ENCODE measurements around the gene HRC.
"Not testable (repeated sequence)": the region's sequence is repeated elsewhere in the genome, so short reads cannot be mapped to it uniquely, and the experiment has no call there.

The HRC gene

DNA sequence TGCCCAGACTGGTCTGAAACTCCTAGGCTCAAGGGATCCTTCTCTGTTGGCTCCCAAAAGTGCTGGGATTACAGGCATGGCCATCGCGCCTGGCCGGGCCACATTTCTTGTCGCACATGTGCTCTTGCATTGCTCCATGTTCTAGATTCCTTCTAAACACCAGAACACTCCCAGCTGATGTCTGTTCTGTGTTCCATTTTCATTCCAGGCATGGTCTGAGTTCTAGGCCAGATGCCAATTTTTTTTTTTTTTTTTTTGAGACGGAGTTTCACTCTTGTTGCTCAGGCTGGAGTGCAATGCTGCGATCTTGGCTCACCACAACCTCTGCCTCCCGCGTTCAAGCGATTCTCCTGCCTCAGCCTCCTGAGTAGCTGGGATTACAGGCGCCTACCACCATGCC is 33.4 kb downstream of the HRC start:
- not testable (repeated sequence) for H4K8ac ChIP-seq (ENCODE audit: low read depth, low read length); H3K14ac ChIP-seq (ENCODE audit: low read length); H3K9me3 ChIP-seq (replicated peaks in 1 of 2; ENCODE audit: control insufficient read depth in 2 of 2, insufficient read depth in 1 of 2, low read depth in 1 of 2, low read length in 2 of 2); H2AFZ ChIP-seq (ENCODE audit: low read length); H3K79me1 ChIP-seq (ENCODE audit: low read depth, low read length); H3K18ac ChIP-seq (ENCODE audit: low read length); H3K4me3 ChIP-seq (ENCODE audit: low read length in 2 of 2); H3K4me1 ChIP-seq (ENCODE audit: control insufficient read depth in 2 of 2, insufficient read depth in 1 of 2, low read depth in 1 of 2, low read length in 2 of 2); H3K4me2 ChIP-seq (ENCODE audit: insufficient read depth, low read length, poor library complexity, severe bottlenecking); H2BK12ac ChIP-seq (ENCODE audit: low read length); H3K36me3 ChIP-seq (replicated peaks in 1 of 2; ENCODE audit: control insufficient read depth in 2 of 2, insufficient read depth in 2 of 2, low read length in 2 of 2); DNase-seq (ENCODE audit: low spot score); H3K23ac ChIP-seq (ENCODE audit: low read depth, low read length, poor library complexity); H2BK120ac ChIP-seq (ENCODE audit: low read depth, low read length); H3K27ac ChIP-seq (replicated peaks; ENCODE audit: low read length); H4K91ac ChIP-seq (ENCODE audit: low read depth, low read length, poor library complexity); H2BK15ac ChIP-seq (ENCODE audit: low read length); H3K9ac ChIP-seq (ENCODE audit: low read depth, low read length, poor library complexity); H2BK5ac ChIP-seq (ENCODE audit: low read length); H2AK5ac ChIP-seq (ENCODE audit: low read depth, low read length); H3K4ac ChIP-seq (ENCODE audit: low read length)
- no CpG with 5 or more reads among the region's 10 CpGs for WGBS, 2 donors (ENCODE audit: extremely low coverage in 2 of 2, insufficient read length in 2 of 2, insufficient replicate concordance in 1 of 2)
- peaks cover 10 to 33% (median 28%) of the 10 kb centered on the region in 3 experiments for H3K27me3 ChIP-seq (ENCODE audit: control insufficient read depth in 3 of 3, insufficient read depth in 3 of 3, low read depth in 1 of 3, low read length in 3 of 3)

- Histone ChIP-seq H4K8ac (ENCODE audit: low read depth, low read length) (no peak overlapping the region), H3K4me3 (ENCODE audit: low read length in 2 of 2) (no peak overlapping the region), H3K9me3 (replicated peaks in 1 of 2; ENCODE audit: control insufficient read depth in 2 of 2, insufficient read depth in 1 of 2, low read depth in 1 of 2, low read length in 2 of 2) (no peaks in the 10 kb centered on the region), H3K27me3 (ENCODE audit: control insufficient read depth in 3 of 3, insufficient read depth in 3 of 3, low read depth in 1 of 3, low read length in 3 of 3) (peaks cover 10 to 33% (median 28%) of the 10 kb centered on the region in 3 experiments), H2AK5ac (ENCODE audit: low read depth, low read length) (peak overlapping the region; percentile 74), H3K14ac (ENCODE audit: low read length) (no peak overlapping the region), H3K4ac (ENCODE audit: low read length) (no peak overlapping the region), H3K18ac (ENCODE audit: low read length) (no peak overlapping the region), H3K4me2 (ENCODE audit: insufficient read depth, low read length, poor library complexity, severe bottlenecking) (no peak overlapping the region), H2BK5ac (ENCODE audit: low read length) (no peak overlapping the region), H2BK120ac (ENCODE audit: low read depth, low read length) (no peak overlapping the region), H4K91ac (ENCODE audit: low read depth, low read length, poor library complexity) (no peak overlapping the region), H2AFZ (ENCODE audit: low read length) (no peak overlapping the region), H2BK15ac (ENCODE audit: low read length) (no peak overlapping the region), H3K79me1 (ENCODE audit: low read depth, low read length) (peaks cover 3% of the 10 kb centered on the region), H3K27ac (replicated peaks; ENCODE audit: low read length) (no peak overlapping the region), H3K36me3 (replicated peaks in 1 of 2; ENCODE audit: control insufficient read depth in 2 of 2, insufficient read depth in 2 of 2, low read length in 2 of 2) (no peaks in the 10 kb centered on the region), H3K4me1 (ENCODE audit: control insufficient read depth in 2 of 2, insufficient read depth in 1 of 2, low read depth in 1 of 2, low read length in 2 of 2) (peaks cover 4 to 6% of the 10 kb centered on the region in 2 donors), H3K23ac (ENCODE audit: low read depth, low read length, poor library complexity) (no peak overlapping the region), H3K9ac (ENCODE audit: low read depth, low read length, poor library complexity) (no peak overlapping the region), H2BK12ac (ENCODE audit: low read length) (no peak overlapping the region)
- no peak for DNase-seq (ENCODE audit: low spot score)
- WGBS, 2 donors (ENCODE audit: extremely low coverage in 2 of 2, insufficient read length in 2 of 2, insufficient replicate concordance in 1 of 2) = no CpG with 5 or more reads among the region's 2 CpGs
These were observed 34.3 kb downstream of the HRC start for GRCh38 chr19:49120868-49121267.

- no peak overlapping the region for H2BK5ac ChIP-seq (ENCODE audit: low read length)
- H3K27ac ChIP-seq (replicated peaks; ENCODE audit: low read length) = no peak overlapping the region
- no peak overlapping the region for H2BK12ac ChIP-seq (ENCODE audit: low read length)
- peaks cover 10 to 32% (median 25%) of the 10 kb centered on the region in 3 experiments for H3K27me3 ChIP-seq (ENCODE audit: control insufficient read depth in 3 of 3, insufficient read depth in 3 of 3, low read depth in 1 of 3, low read length in 3 of 3)
- H2BK120ac ChIP-seq (ENCODE audit: low read depth, low read length) = no peak overlapping the region
- WGBS, 2 donors (ENCODE audit: extremely low coverage in 2 of 2, insufficient read length in 2 of 2, insufficient replicate concordance in 1 of 2) = no CpG with 5 or more reads among the region's 16 CpGs
- peak overlapping the region; percentile 80 for H3K4me2 ChIP-seq (ENCODE audit: insufficient read depth, low read length, poor library complexity, severe bottlenecking)
- no peaks in the 10 kb centered on the region for H3K9me3 ChIP-seq (replicated peaks in 1 of 2; ENCODE audit: control insufficient read depth in 2 of 2, insufficient read depth in 1 of 2, low read depth in 1 of 2, low read length in 2 of 2)
- no peak overlapping the region for H3K18ac ChIP-seq (ENCODE audit: low read length)
- no peak for DNase-seq (ENCODE audit: low spot score)
- no peaks in the 10 kb centered on the region for H3K36me3 ChIP-seq (replicated peaks in 1 of 2; ENCODE audit: control insufficient read depth in 2 of 2, insufficient read depth in 2 of 2, low read length in 2 of 2)
- no peak overlapping the region for H2BK15ac ChIP-seq (ENCODE audit: low read length)
- H3K4me1 ChIP-seq (ENCODE audit: control insufficient read depth in 2 of 2, insufficient read depth in 1 of 2, low read depth in 1 of 2, low read length in 2 of 2) = peaks cover 4 to 6% of the 10 kb centered on the region in 2 donors
- H4K8ac ChIP-seq (ENCODE audit: low read depth, low read length) = no peak overlapping the region
- H3K14ac ChIP-seq (ENCODE audit: low read length) = no peak overlapping the region
- H3K9ac ChIP-seq (ENCODE audit: low read depth, low read length, poor library complexity) = no peak overlapping the region
- H4K91ac ChIP-seq (ENCODE audit: low read depth, low read length, poor library complexity) = no peak overlapping the region
- peak overlapping the region; percentile 99 for H2AFZ ChIP-seq (ENCODE audit: low read length)
- no peak overlapping the region for H3K23ac ChIP-seq (ENCODE audit: low read depth, low read length, poor library complexity)
- peak overlapping the region; percentile 74 for H2AK5ac ChIP-seq (ENCODE audit: low read depth, low read length)
- peak overlapping the region in 1 of 2 donors; percentile 54 for H3K4me3 ChIP-seq (ENCODE audit: low read length in 2 of 2)
- H3K4ac ChIP-seq (ENCODE audit: low read length) = no peak overlapping the region
- H3K79me1 ChIP-seq (ENCODE audit: low read depth, low read length) = peaks cover 3% of the 10 kb centered on the region
These were observed 34.9 kb downstream of the HRC start for GRCh38 chr19:49120325-49120683.

GRCh38 chr19:49119411-49120324 is 35.5 kb downstream of the HRC start, which contains the start of gene PPFIA3:
Gene PPFIA3, plus strand, starts transcription at chr19:49119544. Its CDS starts 8,330 bp downstream, at chr19:49127874.
- H3K79me1 ChIP-seq (ENCODE audit: low read depth, low read length) = peaks cover 3% of the 10 kb centered on the region
- peak within 1 kb of the TSS; percentile 11 for H2AK5ac ChIP-seq (ENCODE audit: low read depth, low read length)
- peak within 1 kb of the TSS; percentile 95 for H3K23ac ChIP-seq (ENCODE audit: low read depth, low read length, poor library complexity)
- no peaks in the 10 kb centered on the region for H3K9me3 ChIP-seq (replicated peaks in 1 of 2; ENCODE audit: control insufficient read depth in 2 of 2, insufficient read depth in 1 of 2, low read depth in 1 of 2, low read length in 2 of 2)
- H2BK12ac ChIP-seq (ENCODE audit: low read length) = peak within 1 kb of the TSS; percentile 84
- peak within 1 kb of the TSS; percentile 91 for H3K9ac ChIP-seq (ENCODE audit: low read depth, low read length, poor library complexity)
- peak within 1 kb of the TSS; percentile 99 for H2AFZ ChIP-seq (ENCODE audit: low read length)
- no peaks in the 10 kb centered on the region for H3K36me3 ChIP-seq (replicated peaks in 1 of 2; ENCODE audit: control insufficient read depth in 2 of 2, insufficient read depth in 2 of 2, low read length in 2 of 2)
- no peak within 1 kb of the TSS for H4K8ac ChIP-seq (ENCODE audit: low read depth, low read length)
- no peak within 1 kb of the TSS for H4K91ac ChIP-seq (ENCODE audit: low read depth, low read length, poor library complexity)
- H3K27ac ChIP-seq (replicated peaks; ENCODE audit: low read length) = no peak within 1 kb of the TSS
- H3K4me3 ChIP-seq (ENCODE audit: low read length in 2 of 2) = peak within 1 kb of the TSS; percentile 87 to 96
- no CpG with 5 or more reads among the region's 90 CpGs for WGBS, 2 donors (ENCODE audit: extremely low coverage in 2 of 2, insufficient read length in 2 of 2, insufficient replicate concordance in 1 of 2)
- no peak within 1 kb of the TSS for H2BK120ac ChIP-seq (ENCODE audit: low read depth, low read length)
- H3K4me2 ChIP-seq (ENCODE audit: insufficient read depth, low read length, poor library complexity, severe bottlenecking) = peak within 1 kb of the TSS; percentile 97
- peak within 1 kb of the TSS; percentile 97 for H3K18ac ChIP-seq (ENCODE audit: low read length)
- H3K4me1 ChIP-seq (ENCODE audit: control insufficient read depth in 2 of 2, insufficient read depth in 1 of 2, low read depth in 1 of 2, low read length in 2 of 2) = peaks cover 6 to 11% of the 10 kb centered on the region in 2 donors
- no peak within 1 kb of the TSS for H2BK5ac ChIP-seq (ENCODE audit: low read length)
- H2BK15ac ChIP-seq (ENCODE audit: low read length) = peak within 1 kb of the TSS; percentile 65
- peaks cover 10 to 29% (median 25%) of the 10 kb centered on the region in 3 experiments for H3K27me3 ChIP-seq (ENCODE audit: control insufficient read depth in 3 of 3, insufficient read depth in 3 of 3, low read depth in 1 of 3, low read length in 3 of 3)
- peak; percentile 68 for DNase-seq (ENCODE audit: low spot score)
- peak within 1 kb of the TSS; percentile 94 for H3K14ac ChIP-seq (ENCODE audit: low read length)
- no peak within 1 kb of the TSS for H3K4ac ChIP-seq (ENCODE audit: low read length)

All from neuronal stem cell (in vitro differentiated cells).